Left lung (tissue), 10 donors: ENCODE results near the gene TPSAB1. TPM values are rescaled to one million over a fixed set of nuclear protein-coding genes. Genes with fewer than 3 reads are reported as not detected.

ENCODE experiments used
- ATAC-seq: fragments of 200-7000 bp; cut with Tn5 transposase; one replicate; pipeline ENCODE4 v1.9.1; 2020; ENCODE audit warnings: moderate library complexity
- DNase-seq, 4 donors: peaks; one replicate each; pipeline ENCODE4 v3.0.0-alpha.2; 2013 to 2020
- H3K27ac ChIP-seq, 2 donors: fragments of 200-600 bp; sonication (generic) in 1 of 2; one replicate each; pipeline versions ENCODE4 v1.5.0 to v1.8.0; 2020 to 2021
- H3K27me3 ChIP-seq, 2 donors: fragments of 200-600 bp; sonication (generic) in 1 of 2; one replicate each; pipeline versions ENCODE4 v1.5.0 to v1.8.0; 2020 to 2021
- H3K36me3 ChIP-seq, 2 donors: fragments of 200-600 bp; sonication (generic) in 1 of 2; one replicate each; pipeline versions ENCODE4 v1.5.0 to v1.8.0; 2020 to 2021
- H3K4me1 ChIP-seq, 2 donors: fragments of 200-600 bp; one replicate each; pipeline ENCODE4 v1.8.0; 2021
- H3K4me3 ChIP-seq, 2 donors: fragments of 200-600 bp; sonication (generic) in 1 of 2; one replicate each; pipeline versions ENCODE4 v1.5.0 to v1.8.0; 2020 to 2021; ENCODE audit warnings: mild to moderate bottlenecking in 1 of 2
- H3K9me3 ChIP-seq, 2 donors: fragments of 200-600 bp; sonication (generic) in 1 of 2; one replicate each; pipeline versions ENCODE4 v1.5.0 to v1.8.0; 2020 to 2021
- CTCF ChIP-seq, 2 donors: fragments of 200-600 bp; sonication (generic) in 1 of 2; IDR thresholded peaks; one replicate each; pipeline versions ENCODE4 v1.5.0 to v1.8.0; 2021; ENCODE audit warnings: antibody characterized with exemption in 2 of 2
- intact Hi-C, 2 donors: fragments of 100-400 bp; cut with DNase I; formaldehyde crosslinking; loops; one replicate each; pipeline versions ENCODE4 v1.11.2 to v1.14.2; 2022
- polyA plus RNA-seq, 6 donors: library from polyadenylated mRNA; unstranded; fragments of 120-200 nt; gene quantifications; one replicate each; pipeline ENCODE4 v1.2.1, GENCODE V29; 2013; ENCODE audit not compliant: insufficient read length in 6 of 6
- total RNA-seq, 2 donors: library from RNA; stranded (reverse); fragmentation: NEBNext Ultra II Directional; extraction: Animal tissue kit (Norgen Biotek cat#: 25700); gene quantifications; one replicate each; pipeline ENCODE4 v1.2.1, GENCODE V29; 2021
- donor health status: DM: no; HTN: yes; CAD: no.
- donor health status: DM: no; HTN: no; CAD: no.

Gene TPSAB1
- total and polyA plus RNA-seq, 8 donors, result 0.21 to 51.0 (median 17.7) TPM; not detected in 4

- intact Hi-C loops, result no loop called here
- no peak for ATAC-seq
- Histone ChIP-seq H3K4me1 (no peaks in the 10 kb centered on the region), H3K36me3 (no peaks in the 10 kb centered on the region), H3K27ac (no peak overlapping the region), H3K4me3 (no peak overlapping the region), H3K27me3 (peaks cover 27 to 83% of the 10 kb centered on the region in 2 donors), H3K9me3 (no peaks in the 10 kb centered on the region)
- no peak for TF ChIP-seq CTCF (IDR thresholded peaks at IDR 0.05)
- DNase-seq, result no peak
Measured at GRCh38 chr16:1260101-1260680, 19.7 kb downstream of the TPSAB1 start.

- intact Hi-C loops, result no loop called here
- DNase-seq (no peak), ATAC-seq (no peak)
- Histone ChIP-seq H3K4me3 (no peak overlapping the region), H3K27ac (no peak overlapping the region), H3K27me3 (peaks cover 27 to 72% of the 10 kb centered on the region in 2 donors), H3K36me3 (no peaks in the 10 kb centered on the region), H3K4me1 (no peaks in the 10 kb centered on the region), H3K9me3 (no peaks in the 10 kb centered on the region)
- no peak for TF ChIP-seq CTCF (IDR thresholded peaks at IDR 0.05)
Measured at GRCh38 chr16:1261131-1261892, 20.8 kb downstream of the TPSAB1 start.

- DNase-seq (no peak), ATAC-seq (no peak)
- peaks cover 27 to 64% of the 10 kb centered on the region in 2 donors for H3K27me3 ChIP-seq
- no peaks in the 10 kb centered on the region for H3K36me3 ChIP-seq
- H3K27ac ChIP-seq, result no peak overlapping the region
- H3K4me1 ChIP-seq, result no peaks in the 10 kb centered on the region
- no peak overlapping the region for H3K4me3 ChIP-seq
- no peaks in the 10 kb centered on the region for H3K9me3 ChIP-seq
- TF ChIP-seq CTCF (IDR thresholded peaks at IDR 0.05), result no peak
- intact Hi-C loops, result no loop called here
Measured at GRCh38 chr16:1262210-1262845, 21.8 kb downstream of the TPSAB1 start.

- intact Hi-C loops, result no loop called here
- no peaks in the 10 kb centered on the region for H3K36me3 ChIP-seq
- no peak for ATAC-seq
- no peak for DNase-seq
- H3K4me1 ChIP-seq, result no peaks in the 10 kb centered on the region
- H3K9me3 ChIP-seq, result no peaks in the 10 kb centered on the region
- peaks cover 27 to 59% of the 10 kb centered on the region in 2 donors for H3K27me3 ChIP-seq
- no peak for TF ChIP-seq CTCF (IDR thresholded peaks at IDR 0.05)
- no peak overlapping the region for H3K4me3 ChIP-seq
- no peak overlapping the region for H3K27ac ChIP-seq
Measured at GRCh38 chr16:1262846-1263221, 22.3 kb downstream of the TPSAB1 start.
